SK-N-MC (cell line): ENCODE data around the gene CAMSAP2.

ENCODE experiments used
- EZH2 ChIP-seq: fragments of 200-600 bp; sonication (generic); IDR thresholded peaks from one replicate; pipeline ENCODE4 v1.6.1; 2017; ENCODE audit warnings: antibody characterized with exemption
- POLR2AphosphoS5 ChIP-seq: IDR thresholded peaks from 2 replicates; pipeline ENCODE4 v1.6.1; 2012; ENCODE audit warnings: mild to moderate bottlenecking, low read depth, low read length, borderline replicate concordance

- TF ChIP-seq POLR2AphosphoS5 (no peak), EZH2 (no peak)
These were observed 95.7 kb downstream of the CAMSAP2 start for GRCh38 chr1:200834383-200834782.
